ENCODE measurements around the gene FUT9. TPM values are rescaled to one million over a fixed set of nuclear protein-coding genes. Genes with fewer than 3 reads are reported as not detected.

FUT9 gene
- total RNA-seq, 1 experiment from 2014 or later, result 3.5 TPM

- TF ChIP-seq PREB (CRISPR knock-in tag; IDR thresholded peaks at IDR 0.05; ENCODE audit: borderline replicate concordance) (no peak), CREM (CRISPR knock-in tag; IDR thresholded peaks at IDR 0.05) (no peak), AFF4 (CRISPR knock-in tag; IDR thresholded peaks at IDR 0.05; ENCODE audit: borderline replicate concordance) (no peak), AR (CRISPR knock-in tag; IDR thresholded peaks at IDR 0.05) (no peak), FOXP4 (CRISPR knock-in tag; IDR thresholded peaks at IDR 0.05) (no peak)
Measured at GRCh38 chr6:96017070-96017359, 1.2 kb downstream of the FUT9 start (continued).

GRCh38 chr6:96022225-96022624, 6.5 kb downstream of the FUT9 start:
- no peak overlapping the region for H3K27ac Mint-ChIP-seq
- POLR2A ChIA-PET, result no interaction called here
- peaks cover 5% of the 10 kb centered on the region for H3K27me3 Mint-ChIP-seq (ENCODE audit: low read depth)
- no peak for DNase-seq (ENCODE audit: low spot score)
- CTCF ChIA-PET, result interaction anchor here (0.5 to 1.0 kb wide), 3 partner anchors 67 to 202 kb away, joined by 3 to 4 read pairs (median 3); no protein-coding TSS in a partner anchor
- TF ChIP-seq RORB (CRISPR knock-in tag; IDR thresholded peaks at IDR 0.05) (no peak), CREB1 (CRISPR knock-in tag; IDR thresholded peaks at IDR 0.05) (no peak), ETV6 (CRISPR knock-in tag; IDR thresholded peaks at IDR 0.05) (no peak), FOXJ3 (CRISPR knock-in tag; IDR thresholded peaks at IDR 0.05; ENCODE audit: borderline replicate concordance) (no peak), NFYB (CRISPR knock-in tag; conservative IDR thresholded peaks at IDR 0.05; ENCODE audit: low read depth) (no peak), ESRRA (CRISPR knock-in tag; IDR thresholded peaks at IDR 0.05; ENCODE audit: borderline replicate concordance) (no peak), SP1 (CRISPR knock-in tag; conservative IDR thresholded peaks at IDR 0.05) (no peak), SOX15 (CRISPR knock-in tag; IDR thresholded peaks at IDR 0.05) (no peak), TP53 (CRISPR knock-in tag; IDR thresholded peaks at IDR 0.05) (no peak), SMAD3 (CRISPR knock-in tag; IDR thresholded peaks at IDR 0.05; ENCODE audit: borderline replicate concordance) (no peak), ZNF532 (CRISPR knock-in tag; IDR thresholded peaks at IDR 0.05; ENCODE audit: borderline replicate concordance) (no peak), ZBTB43 (CRISPR knock-in tag; IDR thresholded peaks at IDR 0.05) (no peak), NFATC4 (CRISPR knock-in tag; IDR thresholded peaks at IDR 0.05) (no peak), HMGA2 (CRISPR knock-in tag; IDR thresholded peaks at IDR 0.05) (no peak), IRF2 (CRISPR knock-in tag; IDR thresholded peaks at IDR 0.05; ENCODE audit: borderline replicate concordance, low read depth) (no peak), HMGXB4 (CRISPR knock-in tag; IDR thresholded peaks at IDR 0.05) (no peak)
- no peak overlapping the region for H3K4me3 Mint-ChIP-seq
- peaks cover 16% of the 10 kb centered on the region for H3K4me1 Mint-ChIP-seq
- no peak for ATAC-seq
- H3K36me3 Mint-ChIP-seq, result no peaks in the 10 kb centered on the region
- H3K9me3 Mint-ChIP-seq, result no peaks in the 10 kb centered on the region
